ENCODE data around the gene PDE4D.

- no peak for TF ChIP-seq POLR2A (IDR thresholded peaks at IDR 0.05)
- no peak for TF ChIP-seq CTCF (IDR thresholded peaks at IDR 0.05)
These were observed 800.2 kb downstream of the PDE4D start for GRCh38 chr5:59093329-59093728.

Measured in heart left ventricle (tissue), 13 donors.